GM23338 (cell line): ENCODE results near the gene WDR33.

Experiments used
- CTCF ChIP-seq, 2 experiments: fragments of 200-600 bp in 1 of 2; sonication (generic) in 1 of 2; conservative IDR thresholded peaks; 2 replicates each; pipeline versions ENCODE4 v1.5.1 to v1.6.1; 2016 to 2017; ENCODE audit warnings: antibody characterized with exemption in 2 of 2, low read depth in 2 of 2, mild to moderate bottlenecking in 2 of 2, moderate library complexity in 1 of 2
- EZH2 ChIP-seq: fragments of 200-600 bp; sonication (generic); IDR thresholded peaks from one replicate; pipeline ENCODE4 v1.8.0; 2017; ENCODE audit warnings: antibody characterized with exemption, mild to moderate bottlenecking, low read depth; ENCODE audit not compliant: unreplicated experiment
- NANOG ChIP-seq: IDR thresholded peaks from 2 replicates; pipeline ENCODE4 v1.6.1; 2016; ENCODE audit warnings: antibody characterized with exemption, borderline replicate concordance
- POLR2AphosphoS5 ChIP-seq: IDR thresholded peaks from 2 replicates; pipeline ENCODE4 v1.6.1; 2016; ENCODE audit warnings: antibody characterized with exemption, low read depth
- REST ChIP-seq: IDR thresholded peaks from one replicate; pipeline ENCODE4 v1.6.1; 2018; ENCODE audit warnings: antibody characterized with exemption; ENCODE audit not compliant: unreplicated experiment

GRCh38 chr2:127659408-127660290, 151.3 kb downstream of the WDR33 start:
- TF ChIP-seq REST (no peak), CTCF (conservative IDR thresholded peaks at IDR 0.05; ENCODE audit: low read depth in 2 of 2) (no peak), EZH2 (no peak), NANOG (no peak), POLR2AphosphoS5 (no peak)
